Duodenal mucosa (tissue), 2 donors: Measurements from ENCODE around the gene SASH1.

Source experiments
- H3K27ac ChIP-seq: one replicate; pipeline ENCODE4 v1.7.0; 2013; ENCODE audit warnings: low read depth, low read length
- H3K27me3 ChIP-seq, 2 donors: one replicate each; pipeline ENCODE4 v1.7.0; 2013; ENCODE audit warnings: low read length in 2 of 2, control low read depth in 1 of 2; ENCODE audit not compliant: insufficient read depth in 2 of 2, control insufficient read depth in 1 of 2
- H3K36me3 ChIP-seq, 2 donors: one replicate each; pipeline ENCODE4 v1.7.0; 2013; ENCODE audit warnings: low read length in 2 of 2, control low read depth in 1 of 2; ENCODE audit not compliant: insufficient read depth in 2 of 2, control insufficient read depth in 1 of 2
- H3K4me1 ChIP-seq, 2 donors: one replicate each; pipeline ENCODE4 v1.7.0; 2013; ENCODE audit warnings: low read length in 2 of 2, control low read depth in 1 of 2; ENCODE audit not compliant: insufficient read depth in 2 of 2, control insufficient read depth in 1 of 2
- H3K4me3 ChIP-seq, 2 donors: one replicate each; pipeline ENCODE4 v1.7.0; 2013; ENCODE audit warnings: low read length in 2 of 2, low read depth in 1 of 2
- H3K9ac ChIP-seq, 2 donors: one replicate each; pipeline ENCODE4 v1.7.0; 2013; ENCODE audit warnings: low read length in 2 of 2, low read depth in 1 of 2
- H3K9me3 ChIP-seq, 2 donors: one replicate each; pipeline ENCODE4 v1.7.0; 2013; ENCODE audit warnings: low read length in 2 of 2, control low read depth in 1 of 2; ENCODE audit not compliant: control insufficient read depth in 1 of 2

Gene SASH1

DNA sequence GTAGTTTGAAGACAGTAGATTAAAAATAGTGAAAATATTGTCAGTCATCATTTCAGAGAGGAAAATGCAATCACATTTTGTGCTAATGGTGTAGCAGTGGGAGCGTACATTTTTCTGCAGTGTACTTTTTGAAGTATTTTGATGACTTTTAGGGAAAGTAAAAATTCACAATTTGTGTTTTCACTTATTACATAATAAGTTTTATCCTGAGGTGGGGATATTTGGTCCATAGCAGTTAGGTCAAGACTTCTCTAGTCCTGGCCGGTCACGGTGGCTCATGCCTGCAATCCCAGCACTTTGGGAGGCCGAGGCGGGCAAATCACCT, 122.3 kb downstream of the SASH1 start:
- Histone ChIP-seq H3K9me3 (no peaks in the 10 kb centered on the region), H3K4me3 (no peak overlapping the region), H3K27me3 (no peaks in the 10 kb centered on the region), H3K27ac (no peak overlapping the region), H3K9ac (no peak overlapping the region), H3K4me1 (peaks cover 0 to 6% of the 10 kb centered on the region in 2 donors), H3K36me3 (no peaks in the 10 kb centered on the region)

DNA sequence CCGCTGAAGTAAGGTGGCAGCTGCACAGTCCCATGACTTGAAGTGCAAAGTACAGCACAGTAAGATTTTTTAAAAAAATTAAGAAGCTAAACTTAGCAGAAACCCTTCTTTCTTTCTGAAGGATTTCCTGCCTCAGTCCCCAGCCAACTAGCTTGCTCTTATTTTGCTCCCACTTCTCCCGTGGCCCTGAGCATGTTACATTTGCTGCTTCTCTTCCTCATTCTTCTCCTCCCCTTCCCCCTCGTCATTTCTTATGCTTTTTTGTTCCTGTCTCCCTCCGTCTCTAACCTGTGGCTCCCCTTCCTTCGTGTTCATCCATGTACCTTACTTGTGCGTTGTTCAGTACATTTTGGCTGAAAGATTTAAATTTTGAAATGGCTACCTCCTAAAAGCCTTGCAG, 123.0 kb downstream of the SASH1 start:
- no peak overlapping the region for H3K9ac ChIP-seq
- H3K9me3 ChIP-seq: no peaks in the 10 kb centered on the region
- H3K36me3 ChIP-seq: no peaks in the 10 kb centered on the region
- no peaks in the 10 kb centered on the region for H3K27me3 ChIP-seq
- no peak overlapping the region for H3K27ac ChIP-seq
- H3K4me3 ChIP-seq: no peak overlapping the region
- H3K4me1 ChIP-seq: peaks cover 0 to 6% of the 10 kb centered on the region in 2 donors

GRCh38 chr6:148466158-148466557, 123.5 kb downstream of the SASH1 start:
- H3K27me3 ChIP-seq: no peaks in the 10 kb centered on the region
- H3K4me1 ChIP-seq: peaks cover 0 to 6% of the 10 kb centered on the region in 2 donors
- no peak overlapping the region for H3K9ac ChIP-seq
- H3K4me3 ChIP-seq: no peak overlapping the region
- H3K36me3 ChIP-seq: no peaks in the 10 kb centered on the region
- H3K27ac ChIP-seq: no peak overlapping the region
- no peaks in the 10 kb centered on the region for H3K9me3 ChIP-seq

GRCh38 chr6:148467926-148468325, 125.3 kb downstream of the SASH1 start:
- no peaks in the 10 kb centered on the region for H3K36me3 ChIP-seq
- no peak overlapping the region for H3K27ac ChIP-seq
- H3K9me3 ChIP-seq: no peaks in the 10 kb centered on the region
- no peak overlapping the region for H3K4me3 ChIP-seq
- no peaks in the 10 kb centered on the region for H3K27me3 ChIP-seq
- H3K4me1 ChIP-seq: no peaks in the 10 kb centered on the region
- no peak overlapping the region for H3K9ac ChIP-seq

DNA sequence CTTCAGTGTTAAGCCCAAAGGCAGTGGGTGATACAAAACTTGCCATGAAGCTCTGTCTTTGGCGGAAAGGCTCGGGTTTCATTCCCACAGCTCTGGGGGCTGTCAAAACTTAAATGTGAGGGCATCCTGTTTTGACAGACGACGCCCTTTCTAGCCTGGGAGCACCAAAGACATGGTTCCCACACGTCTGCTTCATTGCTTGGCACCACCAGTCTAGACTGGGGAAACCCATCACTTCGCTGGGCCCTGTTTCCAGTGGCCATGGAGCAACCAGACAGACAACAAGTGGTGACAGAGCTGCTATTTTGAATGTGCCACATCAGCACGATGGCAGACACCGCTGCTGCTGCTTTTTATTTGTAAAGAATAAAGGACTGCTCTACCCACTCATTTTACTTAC, 127.5 kb downstream of the SASH1 start:
- no peaks in the 10 kb centered on the region for H3K27me3 ChIP-seq
- H3K4me1 ChIP-seq: no peaks in the 10 kb centered on the region
- H3K4me3 ChIP-seq: no peak overlapping the region
- H3K36me3 ChIP-seq: peaks cover 0 to 5% of the 10 kb centered on the region in 2 donors
- H3K9me3 ChIP-seq: no peaks in the 10 kb centered on the region
- H3K9ac ChIP-seq: no peak overlapping the region
- H3K27ac ChIP-seq: no peak overlapping the region

GRCh38 chr6:148470606-148471465, 128.2 kb downstream of the SASH1 start:
- no peaks in the 10 kb centered on the region for H3K27me3 ChIP-seq
- no peak overlapping the region for H3K4me3 ChIP-seq
- H3K9me3 ChIP-seq: no peaks in the 10 kb centered on the region
- peaks cover 3 to 10% of the 10 kb centered on the region in 2 donors for H3K36me3 ChIP-seq
- no peak overlapping the region for H3K27ac ChIP-seq
- no peaks in the 10 kb centered on the region for H3K4me1 ChIP-seq
- H3K9ac ChIP-seq: no peak overlapping the region

DNA sequence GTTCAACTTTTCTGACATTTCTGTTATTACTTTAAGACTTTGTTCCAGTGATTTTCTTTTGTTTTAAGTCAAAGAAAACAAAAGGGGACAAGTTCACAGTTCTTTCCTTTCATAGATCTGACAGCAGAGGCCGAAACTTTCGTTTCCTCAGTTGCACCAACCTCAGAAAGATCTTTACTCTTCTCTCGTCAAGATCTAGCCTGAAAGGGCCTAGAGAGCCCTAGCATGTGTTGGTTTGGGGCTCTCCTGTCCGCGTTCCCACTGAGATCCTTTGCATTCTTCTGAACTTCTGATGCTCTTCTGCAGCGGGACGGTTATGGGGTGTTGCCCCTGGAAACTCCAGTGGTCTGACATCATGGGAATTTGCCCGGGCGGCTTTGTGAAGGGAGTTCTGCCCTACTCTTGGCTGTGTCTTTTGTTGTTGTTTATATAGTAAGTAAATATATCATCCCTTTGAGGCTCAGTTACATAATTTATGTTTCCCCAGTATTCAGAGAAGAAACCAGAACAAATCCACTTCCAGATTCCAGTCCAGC, 129.1 kb downstream of the SASH1 start:
- Histone ChIP-seq H3K9me3 (no peaks in the 10 kb centered on the region), H3K27ac (no peak overlapping the region), H3K4me1 (no peaks in the 10 kb centered on the region), H3K27me3 (no peaks in the 10 kb centered on the region), H3K36me3 (peaks cover 3 to 10% of the 10 kb centered on the region in 2 donors), H3K4me3 (no peak overlapping the region), H3K9ac (no peak overlapping the region)

DNA sequence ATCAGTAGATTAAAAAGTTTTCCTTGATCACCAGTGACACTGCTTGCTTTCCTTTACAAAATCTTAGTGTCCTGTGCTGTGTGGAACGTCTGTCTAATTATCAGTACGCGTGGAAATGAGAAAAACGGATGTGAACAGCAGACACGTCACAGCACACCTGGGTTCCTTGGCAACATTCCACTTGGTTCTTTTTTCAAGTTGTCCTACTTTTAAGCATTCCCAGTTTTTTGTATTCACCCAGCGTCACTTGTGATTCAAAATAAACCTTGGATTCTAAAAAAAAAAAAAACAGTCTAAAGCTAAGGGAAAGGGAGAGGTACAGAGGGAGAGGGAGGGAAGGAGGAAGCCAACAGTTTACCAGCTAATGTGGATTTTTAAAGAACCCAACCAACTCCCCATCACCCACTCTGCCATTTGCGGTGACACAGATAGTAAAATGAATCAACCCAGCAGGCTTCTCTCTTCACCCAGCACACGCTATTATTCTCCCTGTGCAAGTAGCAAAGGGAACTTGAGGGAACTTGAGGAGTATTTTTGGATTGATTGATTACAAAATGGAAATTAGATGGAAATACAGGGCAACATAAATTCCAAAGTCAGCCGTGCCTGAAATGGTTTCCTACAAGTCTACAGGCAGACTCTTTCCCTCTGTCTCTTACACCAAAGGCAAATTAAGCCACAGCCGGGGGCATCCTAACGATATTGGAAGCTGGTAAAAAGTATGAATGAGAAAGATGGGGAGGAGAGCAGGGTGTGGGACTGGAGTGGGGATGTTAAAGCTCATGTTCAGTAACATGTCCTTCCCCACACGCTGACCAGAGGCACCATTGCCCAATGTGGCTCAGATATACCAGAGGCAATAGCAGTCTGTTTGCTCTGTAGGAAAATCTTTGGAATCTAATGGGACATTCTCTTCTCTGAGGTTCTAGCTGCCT, 129.8 kb downstream of the SASH1 start:
- Histone ChIP-seq H3K4me1 (no peaks in the 10 kb centered on the region), H3K4me3 (no peak overlapping the region), H3K9me3 (no peaks in the 10 kb centered on the region), H3K27me3 (no peaks in the 10 kb centered on the region), H3K9ac (no peak overlapping the region), H3K36me3 (peaks cover 3 to 10% of the 10 kb centered on the region in 2 donors), H3K27ac (no peak overlapping the region)

DNA sequence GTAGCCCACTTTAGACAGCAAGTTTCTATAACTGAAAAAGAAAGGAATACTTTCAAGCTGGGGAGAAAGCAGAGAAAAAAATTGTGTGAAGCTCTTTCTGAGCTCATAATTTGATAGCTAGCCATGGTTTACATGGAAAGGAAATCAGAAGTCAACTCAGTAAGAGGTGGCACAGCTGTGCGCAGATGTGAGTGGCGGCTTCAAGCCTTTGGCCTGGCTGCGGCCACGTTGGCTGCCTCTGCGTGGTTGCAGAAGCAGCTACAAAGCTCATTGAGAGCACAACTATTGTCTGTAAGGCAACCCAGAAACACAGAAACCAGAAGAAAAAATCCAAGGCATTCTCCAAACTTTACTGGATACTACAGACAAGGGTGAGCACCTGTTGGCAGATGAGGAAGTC, 136.9 kb downstream of the SASH1 start:
- no peaks in the 10 kb centered on the region for H3K27me3 ChIP-seq
- no peak overlapping the region for H3K9ac ChIP-seq
- H3K4me1 ChIP-seq: no peaks in the 10 kb centered on the region
- H3K4me3 ChIP-seq: no peak overlapping the region
- H3K9me3 ChIP-seq: no peaks in the 10 kb centered on the region
- H3K36me3 ChIP-seq: peaks cover 3 to 10% of the 10 kb centered on the region in 2 donors
- H3K27ac ChIP-seq: no peak overlapping the region

GRCh38 chr6:148487461-148487860, 144.8 kb downstream of the SASH1 start:
- Histone ChIP-seq H3K27ac (no peak overlapping the region), H3K36me3 (peaks cover 0 to 5% of the 10 kb centered on the region in 2 donors), H3K27me3 (no peaks in the 10 kb centered on the region)

More at GRCh38 chr6:148487461-148487860, 144.8 kb downstream of the SASH1 start:
- Histone ChIP-seq H3K9me3 (no peaks in the 10 kb centered on the region), H3K9ac (no peak overlapping the region), H3K4me3 (no peak overlapping the region), H3K4me1 (no peaks in the 10 kb centered on the region)
